HG02759 (cell line): ENCODE data around the gene RAB39A.
"Not testable (repeated sequence)": the region's sequence is repeated elsewhere in the genome, so short reads cannot be mapped to it uniquely, and the experiment has no call there.

Experiments
- ATAC-seq: cut with Tn5 transposase; IDR thresholded peaks from one replicate; pipeline ENCODE4 v1.9.1; 2021; ENCODE audit warnings: mild to moderate bottlenecking, moderate library complexity; ENCODE audit not compliant: unreplicated experiment

Gene RAB39A

GRCh38 chr11:107928046-107928766 lies at the start of gene RAB39A:
RAB39A (plus strand) TSS chr11:107928448; CDS start chr11:107928569, 121 bp downstream.
- ATAC-seq: peak; percentile 94

- ATAC-seq: not testable (repeated sequence)
These were observed 46.8 kb upstream of the RAB39A start for GRCh38 chr11:107881471-107881870.

GRCh38 chr11:107882095-107882820 lies 46.0 kb upstream of the RAB39A start:
- ATAC-seq: no peak

- peak; percentile 62 for ATAC-seq
These were observed 30.0 kb upstream of the RAB39A start for GRCh38 chr11:107898270-107898669.

- no peak for ATAC-seq
These were observed 20.0 kb upstream of the RAB39A start for GRCh38 chr11:107908211-107908610.

- ATAC-seq: not testable (repeated sequence)
These were observed 15.8 kb upstream of the RAB39A start for GRCh38 chr11:107912415-107912814.

GRCh38 chr11:107915229-107915628 lies 13.0 kb upstream of the RAB39A start:
- no peak for ATAC-seq

- ATAC-seq: peak; percentile 73
These were observed 11.5 kb upstream of the RAB39A start for GRCh38 chr11:107916671-107917241.

- no peak for ATAC-seq
These were observed 6.3 kb upstream of the RAB39A start for GRCh38 chr11:107921997-107922396.

- not testable (repeated sequence) for ATAC-seq
These were observed 4.7 kb upstream of the RAB39A start for GRCh38 chr11:107923519-107923918.

GRCh38 chr11:107924306-107924705 lies 3.9 kb upstream of the RAB39A start:
- no peak for ATAC-seq

- no peak for ATAC-seq
These were observed 689 bp upstream of the RAB39A start for GRCh38 chr11:107927559-107927958.

- peak; percentile 16 for ATAC-seq
These were observed 689 bp downstream of the RAB39A start for GRCh38 chr11:107928767-107929507.

- ATAC-seq: no peak
These were observed 1.5 kb downstream of the RAB39A start for GRCh38 chr11:107929611-107930200.

- ATAC-seq: no peak
These were observed 3.0 kb downstream of the RAB39A start for GRCh38 chr11:107931206-107931605.

- ATAC-seq: no peak
These were observed 19.7 kb downstream of the RAB39A start for GRCh38 chr11:107947904-107948303.

GRCh38 chr11:107948328-107948727 lies 20.1 kb downstream of the RAB39A start:
- not testable (repeated sequence) for ATAC-seq

- ATAC-seq: no peak
These were observed 22.9 kb downstream of the RAB39A start for GRCh38 chr11:107951155-107951554.

GRCh38 chr11:107953446-107953845 lies 25.2 kb downstream of the RAB39A start:
- no peak for ATAC-seq

- no peak for ATAC-seq
These were observed 28.3 kb downstream of the RAB39A start for GRCh38 chr11:107956543-107956942.

- ATAC-seq: peak; percentile 53
These were observed 28.9 kb downstream of the RAB39A start for GRCh38 chr11:107957109-107957588.
